CD8-positive, alpha-beta memory T cell (primary cell): ENCODE measurements around the gene STAT1. TPM values are rescaled to one million over a fixed set of nuclear protein-coding genes. Genes with fewer than 3 reads are reported as not detected.

Experiments used
- CTCF ChIA-PET: fragments of 350-600 bp; sonication (Branson Sonifier 250); formaldehyde crosslinking; loops from one replicate; lab custom pipeline; 2021; ENCODE audit warnings: antibody characterized with exemption; lab: Charles Lee
- POLR2A ChIA-PET: fragments of 350-600 bp; sonication (Branson Sonifier 250); formaldehyde crosslinking; loops from one replicate; lab custom pipeline; 2021; ENCODE audit warnings: antibody characterized with exemption; lab: Charles Lee
- DNase-seq, 5 donors: peaks; one replicate each; pipeline versions ENCODE4 v3.0.0 to v3.0.0-alpha.2; 2020 to 2022; ENCODE audit warnings: mixed read lengths in 1 of 5
- H3K27ac ChIP-seq: one replicate; pipeline ENCODE4 v1.7.0; 2013; ENCODE audit warnings: low read depth, mild to moderate bottlenecking, low read length, moderate library complexity
- H3K27me3 ChIP-seq: 2 replicates; pipeline ENCODE4 v1.7.0; 2013; ENCODE audit warnings: low read length, mild to moderate bottlenecking; ENCODE audit not compliant: insufficient read depth, poor library complexity, severe bottlenecking
- H3K36me3 ChIP-seq: 2 replicates; pipeline ENCODE4 v1.7.0; 2013; ENCODE audit warnings: mild to moderate bottlenecking, low read length, moderate library complexity; ENCODE audit not compliant: insufficient read depth
- H3K4me1 ChIP-seq: 2 replicates; pipeline ENCODE4 v1.7.0; 2013; ENCODE audit warnings: mild to moderate bottlenecking, low read length, moderate library complexity; ENCODE audit not compliant: insufficient read depth
- H3K4me3 ChIP-seq: 2 replicates; pipeline ENCODE4 v1.7.0; 2013; ENCODE audit warnings: mild to moderate bottlenecking, low read length
- H3K9me3 ChIP-seq: 2 replicates; pipeline ENCODE4 v1.7.0; 2013; ENCODE audit warnings: mild to moderate bottlenecking, low read length
- H3K27ac Mint-ChIP-seq, 8 donors: one replicate each; pipeline ENCODE4 v1.8.0; 2020 to 2021; ENCODE audit warnings: mixed read lengths in 8 of 8, mild to moderate bottlenecking in 6 of 8, inconsistent platforms in 3 of 8, moderate library complexity in 3 of 8
- H3K27me3 Mint-ChIP-seq, 2 donors: one replicate each; pipeline ENCODE4 v1.8.0; 2020 to 2021; ENCODE audit warnings: mixed read lengths in 2 of 2, mild to moderate bottlenecking in 1 of 2, moderate library complexity in 1 of 2
- H3K36me3 Mint-ChIP-seq, 3 donors: one replicate each; pipeline ENCODE4 v1.8.0; 2020 to 2021; ENCODE audit warnings: mixed read lengths in 3 of 3, inconsistent platforms in 1 of 3, mild to moderate bottlenecking in 1 of 3
- H3K4me1 Mint-ChIP-seq, 3 donors: one replicate each; pipeline ENCODE4 v1.8.0; 2020 to 2021; ENCODE audit warnings: mixed read lengths in 3 of 3, inconsistent platforms in 1 of 3, mild to moderate bottlenecking in 1 of 3
- H3K4me3 Mint-ChIP-seq, 7 donors: one replicate each; pipeline ENCODE4 v1.8.0; 2020 to 2021; ENCODE audit warnings: mixed read lengths in 7 of 7, mild to moderate bottlenecking in 6 of 7, moderate library complexity in 4 of 7, inconsistent platforms in 2 of 7
- H3K9me3 Mint-ChIP-seq, 5 donors: one replicate each; pipeline ENCODE4 v1.8.0; 2020 to 2022; ENCODE audit warnings: mixed read lengths in 5 of 5, mild to moderate bottlenecking in 3 of 5, moderate library complexity in 2 of 5, inconsistent platforms in 1 of 5
- polyA plus RNA-seq: library from polyadenylated mRNA; unstranded; fragments of 300-500 nt; fragmentation: Illumina TruSeq; gene quantifications from one replicate; pipeline ENCODE4 v1.2.3, GENCODE V29; 2021
- total RNA-seq, 2 experiments: library from RNA; stranded (reverse); gene quantifications; one replicate each; pipeline ENCODE4 v1.2.3, GENCODE V29; 2021

STAT1 gene
- total and polyA plus RNA-seq, 3 experiments from 2014 or later: 142 to 173 (median 145) TPM

DNA sequence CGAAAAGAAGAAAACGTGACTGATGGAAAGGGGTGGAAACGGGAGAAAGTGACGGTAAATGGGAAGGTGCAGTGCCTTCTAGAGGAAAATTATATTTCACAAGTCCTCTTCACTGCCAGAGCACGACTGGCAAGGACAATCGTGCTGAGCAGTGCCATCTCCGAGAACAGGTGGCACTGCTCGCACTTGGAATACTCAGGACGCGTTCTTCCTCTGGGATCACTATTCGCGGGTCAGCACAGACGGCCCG lies 364 bp downstream of the STAT1 start:
- no peak for DNase-seq
- peak overlapping the region; percentile 90 for H3K4me3 ChIP-seq
- H3K27ac ChIP-seq: peak overlapping the region; percentile 69
- peaks cover 7% of the 10 kb centered on the region for H3K36me3 ChIP-seq
- peaks cover 32 to 47% (median 34%) of the 10 kb centered on the region in 3 donors for H3K4me1 Mint-ChIP-seq
- H3K36me3 Mint-ChIP-seq: peaks cover 0 to 24% (median 7%) of the 10 kb centered on the region in 3 donors
- no peak overlapping the region for H3K27ac Mint-ChIP-seq
- CTCF ChIA-PET: interaction anchor here (0.9 to 1.7 kb wide), 3 partner anchors 11 to 142 kb away, joined by 3 to 8 read pairs (median 6); no protein-coding TSS in a partner anchor
- H3K9me3 Mint-ChIP-seq: no peaks in the 10 kb centered on the region
- H3K4me1 ChIP-seq: peaks cover 68% of the 10 kb centered on the region
- no peaks in the 10 kb centered on the region for H3K9me3 ChIP-seq
- H3K4me3 Mint-ChIP-seq: no peak overlapping the region
- no peaks in the 10 kb centered on the region for H3K27me3 Mint-ChIP-seq
- no peaks in the 10 kb centered on the region for H3K27me3 ChIP-seq
- POLR2A ChIA-PET: interaction anchor here (0.6 to 1.8 kb wide), 6 partner anchors 9 to 192 kb away, joined by 3 to 7 read pairs (median 4); no protein-coding TSS in a partner anchor

DNA sequence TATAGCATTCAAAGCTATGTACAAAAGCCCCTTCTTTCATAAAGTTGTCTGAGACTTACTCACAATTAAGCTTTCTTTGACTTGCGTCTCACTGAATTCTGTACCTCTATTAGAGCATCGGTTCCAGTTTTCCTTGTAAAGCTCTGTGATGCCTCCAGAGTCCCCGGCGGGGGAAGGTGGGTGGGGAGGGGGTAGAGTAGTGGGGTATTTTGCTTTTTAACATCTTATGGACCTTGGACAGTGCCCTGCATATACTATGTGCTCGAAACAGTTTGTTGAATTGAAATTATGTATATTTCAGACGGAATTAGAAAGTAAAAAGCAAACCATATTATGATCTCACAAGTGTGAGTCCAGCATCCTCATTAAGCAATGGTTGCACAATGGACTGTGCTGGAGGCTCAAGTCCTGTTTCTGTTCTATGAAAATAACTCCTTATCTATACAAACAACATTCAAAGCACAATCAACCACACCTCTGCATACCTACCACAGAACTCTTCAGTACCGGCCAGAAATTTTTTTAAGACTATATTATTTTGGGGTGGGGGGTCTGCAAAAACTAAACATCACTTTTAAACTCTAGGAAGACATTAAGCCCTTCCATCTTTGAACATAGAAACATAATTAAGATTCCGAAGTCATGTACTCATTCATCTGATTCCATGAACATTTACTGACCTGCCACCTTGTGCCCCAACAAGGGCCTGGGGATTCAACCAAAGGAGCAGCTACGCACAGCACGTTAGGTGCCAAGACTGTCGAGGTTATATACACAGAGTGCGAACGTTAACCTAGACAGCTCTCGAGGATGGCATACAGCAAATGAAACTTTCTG lies 908 bp downstream of the STAT1 start:
- no peak overlapping the region for H3K4me3 Mint-ChIP-seq
- Histone ChIP-seq H3K4me1 (peaks cover 68% of the 10 kb centered on the region), H3K9me3 (no peaks in the 10 kb centered on the region), H3K27me3 (no peaks in the 10 kb centered on the region), H3K36me3 (peaks cover 12% of the 10 kb centered on the region), H3K4me3 (peak overlapping the region; percentile 90), H3K27ac (peak overlapping the region; percentile 69)
- POLR2A ChIA-PET: interaction anchor here (0.6 to 2.0 kb wide), 6 partner anchors 10 to 192 kb away, joined by 3 to 7 read pairs (median 4); partner anchors contain the start of gene GLS
- peaks cover 4 to 30% (median 11%) of the 10 kb centered on the region in 3 donors for H3K36me3 Mint-ChIP-seq
- H3K9me3 Mint-ChIP-seq: no peaks in the 10 kb centered on the region
- no peak for DNase-seq
- peaks cover 32 to 47% (median 36%) of the 10 kb centered on the region in 3 donors for H3K4me1 Mint-ChIP-seq
- no peaks in the 10 kb centered on the region for H3K27me3 Mint-ChIP-seq
- CTCF ChIA-PET: interaction anchor here (0.9 to 2.6 kb wide), 6 partner anchors 10 to 142 kb away, joined by 3 to 13 read pairs (median 4); no protein-coding TSS in a partner anchor
- H3K27ac Mint-ChIP-seq: no peak overlapping the region

GRCh38 chr2:191012346-191012745 lies 1.6 kb downstream of the STAT1 start:
- peak overlapping the region; percentile 19 for H3K27ac ChIP-seq
- no peak overlapping the region for H3K4me3 Mint-ChIP-seq
- peaks cover 11 to 36% (median 12%) of the 10 kb centered on the region in 3 donors for H3K36me3 Mint-ChIP-seq
- no peak overlapping the region for H3K27ac Mint-ChIP-seq
- H3K27me3 ChIP-seq: no peaks in the 10 kb centered on the region
- DNase-seq: no peak
- H3K9me3 Mint-ChIP-seq: no peaks in the 10 kb centered on the region
- H3K4me3 ChIP-seq: peak overlapping the region; percentile 90
- POLR2A ChIA-PET: interaction anchor here (0.8 to 2.0 kb wide), 4 partner anchors 8 to 132 kb away, joined by 3 to 7 read pairs (median 5); partner anchors contain the start of gene GLS
- H3K4me1 ChIP-seq: peaks cover 72% of the 10 kb centered on the region
- H3K27me3 Mint-ChIP-seq: no peaks in the 10 kb centered on the region
- peaks cover 36 to 51% (median 38%) of the 10 kb centered on the region in 3 donors for H3K4me1 Mint-ChIP-seq
- H3K36me3 ChIP-seq: peaks cover 19% of the 10 kb centered on the region
- CTCF ChIA-PET: interaction anchor here (1.3 to 2.6 kb wide), 3 partner anchors 10 to 131 kb away, joined by 3 to 13 read pairs (median 3); no protein-coding TSS in a partner anchor
- H3K9me3 ChIP-seq: no peaks in the 10 kb centered on the region

GRCh38 chr2:191010887-191011885 lies 2.8 kb downstream of the STAT1 start:
- H3K36me3 ChIP-seq: peaks cover 31% of the 10 kb centered on the region
- no peak for DNase-seq
- H3K4me1 ChIP-seq: peaks cover 84% of the 10 kb centered on the region
- peaks cover 22 to 48% (median 23%) of the 10 kb centered on the region in 3 donors for H3K36me3 Mint-ChIP-seq
- no peaks in the 10 kb centered on the region for H3K9me3 Mint-ChIP-seq
- ChIA-PET CTCF (interaction anchor here (0.6 to 2.6 kb wide), 5 partner anchors 12 to 134 kb away, joined by 3 to 13 read pairs (median 3); no protein-coding TSS in a partner anchor), POLR2A (interaction anchor here (1.5 to 2.0 kb wide), 3 partner anchors 9 to 131 kb away, joined by 5 to 7 read pairs (median 5); partner anchors contain the start of gene GLS)
- H3K4me1 Mint-ChIP-seq: peaks cover 41 to 57% (median 42%) of the 10 kb centered on the region in 3 donors
- H3K4me3 ChIP-seq: peak overlapping the region; percentile 90
- H3K27me3 Mint-ChIP-seq: no peaks in the 10 kb centered on the region
- H3K9me3 ChIP-seq: no peaks in the 10 kb centered on the region
- H3K27ac ChIP-seq: no peak overlapping the region
- peak overlapping the region in 6 of 8 donors; percentile 54 to 84 (median 79) for H3K27ac Mint-ChIP-seq
- H3K4me3 Mint-ChIP-seq: no peak overlapping the region
- H3K27me3 ChIP-seq: no peaks in the 10 kb centered on the region

- Histone ChIP-seq H3K27ac (no peak overlapping the region), H3K36me3 (peaks cover 45% of the 10 kb centered on the region), H3K27me3 (no peaks in the 10 kb centered on the region), H3K4me1 (peaks cover 79% of the 10 kb centered on the region), H3K4me3 (no peak overlapping the region), H3K9me3 (no peaks in the 10 kb centered on the region)
- peaks cover 46 to 65% (median 55%) of the 10 kb centered on the region in 3 donors for H3K4me1 Mint-ChIP-seq
- no peak for DNase-seq
- no peaks in the 10 kb centered on the region for H3K9me3 Mint-ChIP-seq
- CTCF ChIA-PET: interaction anchor here (1.1 to 1.3 kb wide), 2 partner anchors 11 to 133 kb away, joined by 3 read pairs; no protein-coding TSS in a partner anchor
- no peaks in the 10 kb centered on the region for H3K27me3 Mint-ChIP-seq
- peaks cover 29 to 62% (median 29%) of the 10 kb centered on the region in 3 donors for H3K36me3 Mint-ChIP-seq
- H3K27ac Mint-ChIP-seq: peak overlapping the region; percentile 15 to 96 (median 64)
- peak overlapping the region in 5 of 7 donors; percentile 4 to 58 (median 43) for H3K4me3 Mint-ChIP-seq
- POLR2A ChIA-PET: interaction anchor here (0.8 kb wide), 1 partner anchor 14 kb away, joined by 3 read pairs; no protein-coding TSS in a partner anchor
These were observed 4.2 kb downstream of the STAT1 start for GRCh38 chr2:191009541-191010374.

DNA sequence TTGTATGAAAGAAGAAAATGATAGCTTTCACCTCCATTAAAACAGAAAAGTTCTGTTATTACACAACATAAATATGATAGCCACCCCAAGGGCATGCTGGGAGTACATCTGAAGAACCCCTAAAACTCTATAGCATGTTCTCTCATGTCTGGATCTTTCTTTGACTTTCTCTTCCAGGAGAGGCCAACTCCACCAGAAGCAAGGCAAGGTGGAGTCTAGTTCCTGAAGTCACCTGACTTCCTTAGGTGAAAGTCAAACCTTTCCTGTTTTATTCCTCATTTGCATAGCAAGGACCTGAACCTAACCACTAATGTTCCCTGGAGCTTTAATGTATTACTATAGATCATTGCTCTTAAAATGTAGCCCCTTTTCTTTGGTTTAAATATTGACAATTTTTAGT lies 5.7 kb downstream of the STAT1 start:
- Histone ChIP-seq H3K36me3 (peaks cover 60% of the 10 kb centered on the region), H3K27ac (no peak overlapping the region), H3K9me3 (no peaks in the 10 kb centered on the region), H3K27me3 (no peaks in the 10 kb centered on the region), H3K4me3 (no peak overlapping the region), H3K4me1 (peaks cover 82% of the 10 kb centered on the region)
- no peak for DNase-seq
- peaks cover 52 to 79% (median 66%) of the 10 kb centered on the region in 3 donors for H3K4me1 Mint-ChIP-seq
- H3K4me3 Mint-ChIP-seq: peak overlapping the region in 3 of 7 donors; percentile 51 to 52 (median 52)
- ChIA-PET POLR2A (no interaction called here), CTCF (interaction anchor here (0.9 to 1.4 kb wide), 2 partner anchors 13 to 14 kb away, joined by 3 to 6 read pairs; no protein-coding TSS in a partner anchor)
- peaks cover 42 to 77% (median 44%) of the 10 kb centered on the region in 3 donors for H3K36me3 Mint-ChIP-seq
- H3K27ac Mint-ChIP-seq: peak overlapping the region in 7 of 8 donors; percentile 48 to 90 (median 79)
- no peaks in the 10 kb centered on the region for H3K27me3 Mint-ChIP-seq
- H3K9me3 Mint-ChIP-seq: peaks cover 0 to 2% (median 0%) of the 10 kb centered on the region in 5 donors
